GM23248 (cell line): Measurements from ENCODE around the gene CEP164. TPM values are rescaled to one million over a fixed set of nuclear protein-coding genes. Genes with fewer than 3 reads are reported as not detected.

Experiments used
- DNase-seq: peaks from one replicate; pipeline ENCODE4 v3.0.0-alpha.2; 2015
- H2AFZ ChIP-seq: fragments of 200-600 bp; sonication (generic); 2 replicates; pipeline ENCODE4 v1.6.1; 2016; ENCODE audit warnings: antibody characterized with exemption
- H3F3A ChIP-seq: fragments of 200-600 bp; sonication (generic); 2 replicates; pipeline ENCODE4 v1.6.1; 2016; ENCODE audit warnings: mild to moderate bottlenecking, antibody characterized with exemption, mixed run types; ENCODE audit not compliant: insufficient read depth
- H3K27ac ChIP-seq: fragments of 200-600 bp; sonication (generic); 2 replicates; pipeline ENCODE4 v1.5.1; 2016; ENCODE audit warnings: mild to moderate bottlenecking
- H3K27me3 ChIP-seq: fragments of 200-600 bp; sonication (generic); replicated peaks from 2 replicates; pipeline ENCODE4 v1.6.1; 2016; ENCODE audit warnings: mild to moderate bottlenecking; ENCODE audit not compliant: insufficient read depth
- H3K36me3 ChIP-seq: fragments of 200-600 bp; sonication (generic); 2 replicates; pipeline ENCODE4 v1.6.1; 2016; ENCODE audit warnings: low read depth, mild to moderate bottlenecking
- H3K4me1 ChIP-seq: fragments of 200-600 bp; sonication (generic); 2 replicates; pipeline ENCODE4 v1.6.1; 2016; ENCODE audit warnings: mild to moderate bottlenecking; ENCODE audit not compliant: insufficient read depth
- H3K4me2 ChIP-seq: fragments of 200-600 bp; sonication (generic); one replicate; pipeline ENCODE4 v1.6.1; 2016; ENCODE audit warnings: mild to moderate bottlenecking; ENCODE audit not compliant: unreplicated experiment
- H3K4me3 ChIP-seq: fragments of 200-600 bp; sonication (generic); 2 replicates; pipeline ENCODE4 v1.5.1; 2016; ENCODE audit warnings: mild to moderate bottlenecking
- H3K79me2 ChIP-seq: fragments of 200-600 bp; sonication (generic); 2 replicates; pipeline ENCODE4 v1.6.1; 2016; ENCODE audit warnings: mild to moderate bottlenecking; ENCODE audit not compliant: insufficient read depth
- H3K9ac ChIP-seq: fragments of 200-600 bp; sonication (generic); 2 replicates; pipeline ENCODE4 v1.6.1; 2016; ENCODE audit warnings: mild to moderate bottlenecking
- H3K9me2 ChIP-seq: fragments of 200-600 bp; sonication (generic); 2 replicates; pipeline ENCODE4 v1.6.1; 2016; ENCODE audit warnings: mixed run types, mild to moderate bottlenecking, moderate library complexity; ENCODE audit not compliant: insufficient read depth
- H3K9me3 ChIP-seq: fragments of 200-600 bp; sonication (generic); one replicate; pipeline ENCODE4 v1.6.1; 2017; ENCODE audit warnings: low read depth
- H4K20me1 ChIP-seq: fragments of 200-600 bp; sonication (generic); 2 replicates; pipeline ENCODE4 v1.6.0; 2016; ENCODE audit not compliant: insufficient read depth
- EZH2 ChIP-seq: fragments of 200-600 bp; sonication (generic); IDR thresholded peaks from 2 replicates; pipeline ENCODE4 v1.6.1; 2018; ENCODE audit warnings: antibody characterized with exemption, mild to moderate bottlenecking; ENCODE audit not compliant: insufficient read depth, poor library complexity, severe bottlenecking
- EZH2phosphoT487 ChIP-seq: fragments of 200-600 bp; sonication (generic); IDR thresholded peaks from 2 replicates; pipeline ENCODE4 v1.6.1; 2018; ENCODE audit warnings: antibody characterized with exemption, moderate library complexity, mild to moderate bottlenecking, low read depth; ENCODE audit not compliant: insufficient read depth
- WGBS, 2 experiments: methylation state at CpG; one replicate each; pipeline ENCODE4 v1.1.6; 2015 to 2017; ENCODE audit warnings: low lambda C conversion rate in 2 of 2, low coverage in 1 of 2; ENCODE audit errors: missing lambda C conversion rate in 2 of 2; 5-methylcytosine and 5-hydroxymethylcytosine counted together
- in situ Hi-C: fragments of 300-500 bp; cut with MboI; formaldehyde crosslinking; loops from 2 replicates; pipeline ENCODE4 v1.15.0; 2020
- polyA plus RNA-seq: library from polyadenylated mRNA; unstranded; fragments of >200 nt; fragmentation: Nextera tagmentation; extraction: Ambion mirVana; gene quantifications from 2 replicates; pipeline ENCODE4 v1.2.1, GENCODE V29; 2016
- total RNA-seq: library from RNA; depleted of rRNA; stranded (reverse); fragments of >200 nt; shearing (Covaris generic); gene quantifications from 2 replicates; pipeline ENCODE4 v1.2.3, GENCODE V29; 2014

The CEP164 gene
- total and polyA plus RNA-seq, 2 experiments from 2014 or later = 20.3 to 30.9 TPM

DNA sequence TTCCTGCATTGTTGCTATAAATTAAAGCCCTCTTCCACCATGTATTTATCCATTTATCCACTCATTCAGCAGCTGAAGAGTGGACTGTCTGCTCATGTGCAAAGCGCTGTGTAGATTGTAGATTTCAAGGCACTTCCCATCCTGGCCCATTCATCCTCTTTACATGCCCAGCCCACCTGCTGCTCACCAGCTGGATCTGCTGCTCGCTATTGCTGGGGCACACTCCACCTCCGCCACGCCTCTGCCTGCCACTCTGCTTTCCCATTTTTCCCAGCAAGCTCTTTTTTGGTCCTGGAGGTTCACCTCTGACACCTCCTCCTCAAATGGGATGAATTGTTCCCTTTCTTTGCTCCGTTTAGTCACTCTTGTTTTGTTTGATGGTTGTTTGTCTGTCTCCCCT is 48.3 kb downstream of the CEP164 start:
- H3K79me2 ChIP-seq = no peaks in the 10 kb centered on the region
- peaks cover 17% of the 10 kb centered on the region; the same call in 1 of the 2 replicates for H3K36me3 ChIP-seq
- H3K9me3 ChIP-seq = no peaks in the 10 kb centered on the region
- H3F3A ChIP-seq = no peaks in the 10 kb centered on the region
- H3K4me2 ChIP-seq = no peak overlapping the region
- no peak overlapping the region for H3K9ac ChIP-seq
- no peaks in the 10 kb centered on the region for H3K27me3 ChIP-seq
- H4K20me1 ChIP-seq = no peaks in the 10 kb centered on the region
- in situ Hi-C loops = no loop called here
- H3K4me3 ChIP-seq = no peak overlapping the region
- H3K27ac ChIP-seq = no peak overlapping the region
- WGBS, 2 experiments = 93 to 94% methylated on average over 5 of the region's 5 CpGs
- no peak for DNase-seq
- TF ChIP-seq EZH2phosphoT487 (no peak), EZH2 (no peak)
- H3K9me2 ChIP-seq = no peaks in the 10 kb centered on the region
- no peak overlapping the region for H2AFZ ChIP-seq
- H3K4me1 ChIP-seq = no peaks in the 10 kb centered on the region

GRCh38 chr11:117376517-117376916 is 48.9 kb downstream of the CEP164 start:
- H2AFZ ChIP-seq = no peak overlapping the region
- no peak for TF ChIP-seq EZH2
- no peak for TF ChIP-seq EZH2phosphoT487
- peaks cover 19% of the 10 kb centered on the region; the same call in 1 of the 2 replicates for H3K36me3 ChIP-seq
- H3K27me3 ChIP-seq = no peaks in the 10 kb centered on the region
- no peaks in the 10 kb centered on the region for H4K20me1 ChIP-seq
- H3K79me2 ChIP-seq = no peaks in the 10 kb centered on the region
- H3F3A ChIP-seq = no peaks in the 10 kb centered on the region
- no peaks in the 10 kb centered on the region for H3K9me2 ChIP-seq
- no peak overlapping the region for H3K4me3 ChIP-seq
- DNase-seq = no peak
- in situ Hi-C loops = no loop called here
- no peak overlapping the region for H3K9ac ChIP-seq
- H3K27ac ChIP-seq = no peak overlapping the region
- H3K9me3 ChIP-seq = no peaks in the 10 kb centered on the region
- no peak overlapping the region for H3K4me2 ChIP-seq
- WGBS, 2 experiments = 97 to 100% methylated on average over 2 of the region's 2 CpGs
- H3K4me1 ChIP-seq = no peaks in the 10 kb centered on the region

- WGBS, 2 experiments = 87 to 89% methylated on average over 12 of the region's 12 CpGs
- peaks cover 12% of the 10 kb centered on the region for H3F3A ChIP-seq
- no peak for DNase-seq
- no peak for TF ChIP-seq EZH2phosphoT487
- TF ChIP-seq EZH2 = no peak
- H3K79me2 ChIP-seq = no peaks in the 10 kb centered on the region
- no peak overlapping the region for H3K4me2 ChIP-seq
- no peaks in the 10 kb centered on the region for H3K9me3 ChIP-seq
- H3K4me1 ChIP-seq = peaks cover 9% of the 10 kb centered on the region
- in situ Hi-C loops = no loop called here
- H3K36me3 ChIP-seq = peaks cover 14% of the 10 kb centered on the region; the same call in 1 of the 2 replicates
- H2AFZ ChIP-seq = no peak overlapping the region
- H3K4me3 ChIP-seq = no peak overlapping the region
- no peaks in the 10 kb centered on the region for H4K20me1 ChIP-seq
- no peak overlapping the region for H3K9ac ChIP-seq
- H3K27me3 ChIP-seq = no peaks in the 10 kb centered on the region
- H3K9me2 ChIP-seq = no peaks in the 10 kb centered on the region
- H3K27ac ChIP-seq = no peak overlapping the region
Measured at GRCh38 chr11:117378976-117379865, 51.6 kb downstream of the CEP164 start.

- Histone ChIP-seq H3K27ac (no peak overlapping the region), H3K4me1 (peaks cover 13% of the 10 kb centered on the region), H3K9ac (no peak overlapping the region), H3K27me3 (no peaks in the 10 kb centered on the region), H3K9me3 (no peaks in the 10 kb centered on the region), H4K20me1 (no peaks in the 10 kb centered on the region), H2AFZ (no peak overlapping the region), H3K4me3 (no peak overlapping the region), H3K79me2 (no peaks in the 10 kb centered on the region), H3F3A (peaks cover 12% of the 10 kb centered on the region), H3K9me2 (no peaks in the 10 kb centered on the region), H3K4me2 (no peak overlapping the region), H3K36me3 (peaks cover 14% of the 10 kb centered on the region; the same call in 1 of the 2 replicates)
- no peak for DNase-seq
- TF ChIP-seq EZH2phosphoT487 (no peak), EZH2 (no peak)
- 99% methylated on average over 4 of the region's 4 CpGs for WGBS, 2 experiments
- in situ Hi-C loops = no loop called here
Measured at GRCh38 chr11:117380676-117381075, 53.0 kb downstream of the CEP164 start.
